AG09309 (cell line): Measurements from ENCODE around the gene SLC22A15.
"Not testable (repeated sequence)": the region's sequence is repeated elsewhere in the genome, so short reads cannot be mapped to it uniquely, and the experiment has no call there.

Experiments
- DNase-seq: peaks from one replicate; pipeline ENCODE4 v3.0.0-alpha.2; 2010; ENCODE audit warnings: low read depth
- H3K4me3 ChIP-seq: 2 replicates; pipeline ENCODE4 v1.5.1; 2011; ENCODE audit warnings: mild to moderate bottlenecking, low read depth, low read length, moderate library complexity; ENCODE audit not compliant: control insufficient read depth
- CTCF ChIP-seq: IDR thresholded peaks from 2 replicates; pipeline ENCODE4 v1.5.1; 2011; ENCODE audit warnings: mild to moderate bottlenecking, low read depth, low read length, inconsistent platforms; ENCODE audit not compliant: insufficient read depth, control insufficient read depth; ENCODE audit errors: missing control alignments

SLC22A15 gene

GRCh38 chr1:116026631-116027030, 50.3 kb downstream of the SLC22A15 start:
- no peak for DNase-seq
- no peak overlapping the region for H3K4me3 ChIP-seq
- no peak for TF ChIP-seq CTCF

- no peak for TF ChIP-seq CTCF
- no peak overlapping the region for H3K4me3 ChIP-seq
- DNase-seq = no peak
Measured at GRCh38 chr1:116031302-116031835, 55.1 kb downstream of the SLC22A15 start.

- no peak for TF ChIP-seq CTCF
- no peak overlapping the region for H3K4me3 ChIP-seq
- no peak for DNase-seq
Measured at GRCh38 chr1:116033322-116033721, 57.0 kb downstream of the SLC22A15 start.

- no peak overlapping the region for H3K4me3 ChIP-seq
- no peak for DNase-seq
- TF ChIP-seq CTCF = no peak
Measured at GRCh38 chr1:116036255-116036654, 59.9 kb downstream of the SLC22A15 start.

GRCh38 chr1:116038679-116039078, 62.4 kb downstream of the SLC22A15 start:
- no peak overlapping the region for H3K4me3 ChIP-seq
- no peak for TF ChIP-seq CTCF
- DNase-seq = no peak

GRCh38 chr1:116044071-116044470, 67.8 kb downstream of the SLC22A15 start:
- TF ChIP-seq CTCF = no peak
- H3K4me3 ChIP-seq = no peak overlapping the region
- no peak for DNase-seq

GRCh38 chr1:116046933-116047332, 70.6 kb downstream of the SLC22A15 start:
- not testable (repeated sequence) for H3K4me3 ChIP-seq, DNase-seq

- not testable (repeated sequence) for DNase-seq
Measured at GRCh38 chr1:116051896-116052295, 75.6 kb downstream of the SLC22A15 start.

More at GRCh38 chr1:116051896-116052295, 75.6 kb downstream of the SLC22A15 start:
- H3K4me3 ChIP-seq = not testable (repeated sequence)
